K562 (cell line): ENCODE measurements around the gene C1QTNF9B. TPM values are rescaled to one million over a fixed set of nuclear protein-coding genes. Genes with fewer than 3 reads are reported as not detected.

ENCODE experiments used
- ATAC-seq: fragments of 200-7000 bp; cut with Tn5 transposase; 3 replicates; pipeline ENCODE4 v1.9.1; 2020; ENCODE audit warnings: moderate library complexity
- BruUV-seq: library from RNA; stranded (reverse); fragments of 400-500 nt; replicated peaks from 2 replicates; lab custom pipeline; 2021; lab: Mats Ljungman, UMichigan
- CTCF ChIA-PET: fragments of 300-600 bp; formaldehyde crosslinking; extraction: SDS; loops from one replicate; lab custom pipeline; 2021; ENCODE audit warnings: low intra/inter-chr PET ratio; lab: Yijun Ruan, JAX
- POLR2A ChIA-PET: fragments of 300-600, 350-650 bp; sonication (Branson Sonifier 250); formaldehyde crosslinking; extraction: SDS; loops from one replicate; lab custom pipeline; 2021; ENCODE audit warnings: antibody characterized with exemption, inconsistent platforms; lab: Yijun Ruan, JAX
- DNase-seq, 4 experiments: peaks; one replicate each; pipeline versions ENCODE4 v3.0.0 to v3.0.0-alpha.2; 2011 to 2018; ENCODE audit warnings: low spot score in 3 of 4, mixed read lengths in 3 of 4; ENCODE audit errors: extremely low read depth in 1 of 4
- FAIRE-seq: peaks from 2 replicates; lab custom pipeline; 2011; peaks lifted over from hg19 to GRCh38; lab: Jason Lieb, UNC
- H2AFZ ChIP-seq: 2 replicates; pipeline ENCODE4 v1.6.0; 2011; ENCODE audit warnings: low read depth, low read length, control low read depth, inconsistent platforms
- H3K27ac ChIP-seq: fragments of 200-600 bp; 3 replicates; pipeline ENCODE4 v1.8.0; 2011; ENCODE audit warnings: low read depth, mild to moderate bottlenecking, control low read depth, inconsistent platforms, low read length, moderate library complexity, mixed read lengths; ENCODE audit errors: extremely low read depth
- H3K27me3 ChIP-seq, 2 experiments: fragments of 300-600 bp in 1 of 2; 2 replicates in 1 of 2; 3 replicates in 1 of 2; pipeline versions ENCODE4 v1.6.0 to v1.8.0; 2011; ENCODE audit warnings: inconsistent platforms in 2 of 2, low read length in 2 of 2, mild to moderate bottlenecking in 1 of 2, mixed read lengths in 1 of 2, moderate library complexity in 1 of 2; ENCODE audit not compliant: control insufficient read depth in 2 of 2, insufficient read depth in 2 of 2
- H3K36me3 ChIP-seq: fragments of 300-600 bp; 3 replicates; pipeline ENCODE4 v1.8.0; 2011; ENCODE audit warnings: mild to moderate bottlenecking, low read length, inconsistent platforms; ENCODE audit not compliant: control insufficient read depth, insufficient read depth
- H3K4me1 ChIP-seq, 2 experiments: fragments of 200-600 bp in 1 of 2; replicated peaks in 1 of 2; 2 replicates in 1 of 2; 3 replicates in 1 of 2; pipeline versions ENCODE4 v1.5.1 to v1.8.0; 2011; ENCODE audit warnings: inconsistent platforms in 2 of 2, low read length in 2 of 2, mild to moderate bottlenecking in 1 of 2, mixed read lengths in 1 of 2, moderate library complexity in 1 of 2; ENCODE audit not compliant: control insufficient read depth in 2 of 2, insufficient read depth in 2 of 2
- H3K4me2 ChIP-seq: 2 replicates; pipeline ENCODE4 v1.6.1; 2011; ENCODE audit warnings: low read length, control low read depth, inconsistent platforms, mixed read lengths; ENCODE audit not compliant: insufficient read depth
- H3K4me3 ChIP-seq: fragments of 200-600 bp; sonication (generic), shearing (Covaris generic); 2 replicates; pipeline ENCODE4 v1.5.1; 2016; ENCODE audit warnings: control low read depth, inconsistent platforms
- H3K79me2 ChIP-seq: fragments of 200-600 bp; 3 replicates; pipeline ENCODE4 v1.8.0; 2011; ENCODE audit warnings: low read length, inconsistent platforms; ENCODE audit not compliant: control insufficient read depth, insufficient read depth
- H3K9ac ChIP-seq, 2 experiments: 2 replicates each; pipeline versions ENCODE4 v1.6.0 to v1.6.1; 2011; ENCODE audit warnings: low read depth in 2 of 2, low read length in 2 of 2, control low read depth in 1 of 2, inconsistent platforms in 1 of 2, mild to moderate bottlenecking in 1 of 2, mixed read lengths in 1 of 2; ENCODE audit not compliant: insufficient read depth in 1 of 2
- H3K9me1 ChIP-seq: one replicate; pipeline ENCODE4 v1.6.0; 2011; ENCODE audit warnings: inconsistent platforms, mild to moderate bottlenecking, low read length, moderate library complexity; ENCODE audit not compliant: control insufficient read depth, insufficient read depth
- H3K9me3 ChIP-seq: replicated peaks from 2 replicates; pipeline ENCODE4 v1.5.1; 2011; ENCODE audit warnings: low read depth, low read length, inconsistent platforms; ENCODE audit not compliant: control insufficient read depth, insufficient read depth
- H4K20me1 ChIP-seq: replicated peaks from 2 replicates; pipeline ENCODE4 v1.6.1; 2011; ENCODE audit warnings: low read length, inconsistent platforms, mixed read lengths; ENCODE audit not compliant: control insufficient read depth, insufficient read depth
- ARID4B ChIP-seq: sonication (generic); formaldehyde crosslinking; IDR thresholded peaks from 2 replicates; pipeline ENCODE4 v1.8.0; 2022; ENCODE audit warnings: mild to moderate bottlenecking, missing genetic modification reagents
- HDAC6 ChIP-seq: IDR thresholded peaks from 2 replicates; pipeline ENCODE4 v1.6.1; 2012; ENCODE audit warnings: low read depth, mild to moderate bottlenecking, control low read depth, inconsistent platforms, low read length, moderate library complexity
- HDGF ChIP-seq: fragments of 450-650 bp; IDR thresholded peaks from 2 replicates; pipeline ENCODE4 v1.6.1; 2016
- POLR2B ChIP-seq: fragments of 450-650 bp; IDR thresholded peaks from 2 replicates; pipeline ENCODE4 v1.6.1; 2018; ENCODE audit warnings: low read depth; ENCODE audit not compliant: partially characterized antibody
- SRSF1 ChIP-seq: fragments of 200-400 bp; formaldehyde crosslinking; IDR thresholded peaks from 2 replicates; pipeline ENCODE4 v1.6.1; 2017; ENCODE audit warnings: mild to moderate bottlenecking, low read depth, low read length, moderate library complexity
- STAG1 ChIP-seq: sonication (generic); formaldehyde crosslinking; IDR thresholded peaks from 2 replicates; pipeline ENCODE4 v1.5.0; 2020; ENCODE audit warnings: missing genetic modification reagents, borderline replicate concordance
- ZNF133 ChIP-seq: fragments of 250-450 bp; sonication (Bioruptor Pico); IDR thresholded peaks from 2 replicates; pipeline ENCODE4 v1.4.0; 2020; ENCODE audit warnings: mild to moderate bottlenecking
- ZNF512 ChIP-seq: IDR thresholded peaks from 2 replicates; pipeline ENCODE4 v1.6.1; 2016; ENCODE audit warnings: missing genetic modification characterization, missing compliant biosample characterization
- WGBS: fragments of 100-300 bp; shearing (Covaris generic); methylation state at CpG from one replicate; pipeline ENCODE4 v1.1.6; 2016; ENCODE audit warnings: low coverage, mixed read lengths; ENCODE audit not compliant: insufficient coverage; ENCODE audit errors: missing lambda C conversion rate; 5-methylcytosine and 5-hydroxymethylcytosine counted together
- in situ Hi-C: fragments of 300-500 bp; cut with MboI; formaldehyde crosslinking; loops from 4 replicates; pipeline ENCODE4 v1.15.0; 2018; ENCODE audit warnings: inconsistent platforms, mixed read lengths
- intact Hi-C: fragments of 100-400 bp; cut with micrococcal nuclease; formaldehyde crosslinking; loops from 2 replicates; pipeline ENCODE4 v1.14.2; 2022
- polyA plus RNA-seq, 8 experiments: library from polyadenylated mRNA; depleted of rRNA in 4 of 8; stranded (reverse) in 5 of 8; unstranded in 3 of 8; fragments of >200 nt; fragmentation: Nextera tagmentation in 2 of 8; fragmentation: Illumina TruSeq in 1 of 8; extraction: Ambion mirVana in 2 of 8; extraction: Trizol in 1 of 8; gene quantifications; 2 replicates each; pipeline versions ENCODE4 v1.2.1 to v1.2.3, GENCODE V29; 2011 to 2014; ENCODE audit warnings: inconsistent platforms in 1 of 8, missing spikeins in 1 of 8
- total RNA-seq, 7 experiments: library from RNA; depleted of rRNA in 6 of 7; stranded (reverse); fragments of >200 nt in 6 of 7; fragmentation: Illumina TruSeq in 2 of 7; extraction: Trizol in 2 of 7; gene quantifications; 2 replicates each; pipeline versions ENCODE4 v1.2.1 to v1.2.3, GENCODE V29; 2011 to 2021; ENCODE audit warnings: low replicate concordance in 1 of 7

C1QTNF9B gene
- total and polyA plus RNA-seq, 9 of the 15 experiments (the other 6 are each of a cell fraction or from before 2014, with no cell fraction given) = 0.14 to 0.94 (median 0.35) TPM; not detected in 3

GRCh38 chr13:23946067-23946466, 48.8 kb upstream of the C1QTNF9B start (continued):
- no peak for TF ChIP-seq ZNF512
- TF ChIP-seq HDGF = no peak
- TF ChIP-seq ZNF133 (CRISPR knock-in tag) = no peak
- TF ChIP-seq, all 486 proteins: peak for 0

- H3K4me2 ChIP-seq = no peak overlapping the region
- in situ Hi-C loops (no loop called here), intact Hi-C loops (no loop called here)
- no peak overlapping the region for H3K27ac ChIP-seq
- no TSS peak for BruUV-seq
- DNase-seq = no peak
- no peaks in the 10 kb centered on the region for H4K20me1 ChIP-seq
- no peak overlapping the region for H3K9ac ChIP-seq
- H3K9me3 ChIP-seq = no peaks in the 10 kb centered on the region
- no peaks in the 10 kb centered on the region for H3K79me2 ChIP-seq
- ChIA-PET POLR2A (no interaction called here), CTCF (no interaction called here)
- no peaks in the 10 kb centered on the region for H3K9me1 ChIP-seq
- no peaks in the 10 kb centered on the region for H3K27me3 ChIP-seq
- no peaks in the 10 kb centered on the region for H3K36me3 ChIP-seq
- TF ChIP-seq POLR2B = no peak
- TF ChIP-seq STAG1 = no peak
- no peak for TF ChIP-seq SRSF1
- no peak for TF ChIP-seq ARID4B (CRISPR knock-in tag)
- no peak for TF ChIP-seq HDAC6
- 17% methylated on average over 10 of the region's 28 CpGs for WGBS
- H2AFZ ChIP-seq = no peak overlapping the region
- H3K4me1 ChIP-seq = no peaks in the 10 kb centered on the region
- no peak for ATAC-seq
- H3K4me3 ChIP-seq = no peak overlapping the region
- no peak for FAIRE-seq
Observed at GRCh38 chr13:23945612-23946011, 48.3 kb upstream of the C1QTNF9B start.
